HG02970 (cell line): Measurements from ENCODE around the gene PACS2.

ENCODE experiments used
- ATAC-seq: cut with Tn5 transposase; IDR thresholded peaks from one replicate; pipeline ENCODE4 v1.9.1; 2021; ENCODE audit warnings: mild to moderate bottlenecking, moderate library complexity, moderate number of reproducible peaks; ENCODE audit not compliant: unreplicated experiment, low FRiP score

PACS2 gene

GRCh38 chr14:105365681-105366080 lies 51.1 kb downstream of the PACS2 start:
- no peak for ATAC-seq

GRCh38 chr14:105366386-105367074 lies 52.0 kb downstream of the PACS2 start:
- ATAC-seq: no peak

DNA sequence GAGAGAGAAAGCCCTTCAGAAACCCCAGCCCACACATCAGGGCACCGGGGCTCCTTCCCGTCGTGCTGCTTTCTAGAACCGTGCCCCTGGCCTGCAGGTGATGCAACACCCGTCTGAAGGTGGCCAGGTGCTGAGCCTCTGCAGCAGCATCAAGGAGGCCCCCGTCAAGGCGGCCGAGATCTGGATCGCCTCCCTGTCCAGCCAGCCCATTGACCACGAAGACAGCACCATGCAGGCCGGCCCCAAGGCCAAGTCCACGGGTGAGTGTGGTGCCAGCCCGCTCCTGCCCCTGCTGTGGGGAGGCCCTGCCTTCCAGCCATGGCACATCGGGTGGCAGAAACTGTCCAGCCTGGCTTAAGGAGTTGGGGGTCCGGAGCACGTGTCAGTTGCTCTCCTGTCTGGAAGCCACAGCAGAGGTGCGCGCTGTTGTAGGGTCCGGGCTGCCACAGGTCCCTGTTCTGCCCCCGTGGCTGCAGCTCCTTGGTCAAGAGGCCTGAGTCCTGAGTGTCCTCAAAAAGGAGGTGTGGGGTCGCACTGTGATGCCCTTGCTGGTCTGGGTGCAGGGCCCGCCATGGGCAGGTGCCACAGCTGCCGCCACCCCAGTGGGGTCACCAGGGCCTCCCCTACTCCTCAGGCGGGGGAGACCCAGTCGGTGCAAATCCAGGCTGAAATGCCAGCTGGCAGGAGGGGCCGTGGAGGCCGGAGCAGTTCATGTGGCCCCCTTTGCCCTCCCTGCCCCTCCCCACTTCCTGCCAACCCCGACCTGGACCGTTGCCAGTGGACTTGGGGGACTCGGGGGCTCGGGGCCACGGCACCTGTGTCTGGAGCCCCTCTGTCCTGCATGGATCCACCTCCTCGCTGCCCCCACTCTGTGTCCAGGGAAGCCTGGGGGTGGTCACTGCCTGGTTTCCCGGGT lies 52.8 kb downstream of the PACS2 start:
- ATAC-seq: no peak

DNA sequence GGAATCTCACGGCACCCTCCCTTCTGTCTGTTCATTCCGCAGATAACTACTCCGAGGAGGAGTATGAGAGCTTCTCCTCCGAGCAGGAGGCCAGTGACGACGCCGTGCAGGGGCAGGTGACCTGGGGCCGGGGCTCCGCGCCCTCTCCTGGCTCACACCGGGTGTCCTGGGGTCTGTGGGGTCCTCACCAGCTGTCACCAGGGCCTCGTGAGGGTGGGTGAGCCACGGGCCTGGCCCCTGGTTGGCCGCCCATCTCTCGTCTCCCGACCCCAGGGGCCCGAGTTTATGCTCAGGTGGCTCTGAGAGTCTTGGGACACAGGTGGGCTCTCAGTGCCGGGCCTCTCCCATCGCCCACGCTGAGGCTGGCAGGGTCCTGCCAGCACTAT lies 53.5 kb downstream of the PACS2 start:
- ATAC-seq: no peak

DNA sequence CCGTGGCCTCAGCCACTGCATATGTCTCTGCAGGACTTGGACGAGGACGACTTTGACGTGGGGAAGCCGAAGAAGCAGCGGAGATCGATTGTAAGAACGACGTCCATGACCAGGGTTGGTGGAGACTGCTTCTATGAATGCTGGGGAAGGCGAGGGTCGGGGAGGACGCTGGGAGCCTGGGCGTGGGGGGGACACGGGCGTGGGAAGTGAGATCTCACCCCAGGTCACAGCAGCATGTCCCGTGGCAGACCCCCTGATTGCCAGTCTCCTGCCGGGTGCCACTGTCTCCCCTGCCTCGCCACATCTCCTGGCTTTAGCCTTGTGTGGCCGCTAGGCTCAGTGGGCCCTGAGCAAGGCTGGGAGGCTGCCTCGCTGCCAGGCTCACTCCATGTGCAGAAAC lies 53.9 kb downstream of the PACS2 start:
- no peak for ATAC-seq

DNA sequence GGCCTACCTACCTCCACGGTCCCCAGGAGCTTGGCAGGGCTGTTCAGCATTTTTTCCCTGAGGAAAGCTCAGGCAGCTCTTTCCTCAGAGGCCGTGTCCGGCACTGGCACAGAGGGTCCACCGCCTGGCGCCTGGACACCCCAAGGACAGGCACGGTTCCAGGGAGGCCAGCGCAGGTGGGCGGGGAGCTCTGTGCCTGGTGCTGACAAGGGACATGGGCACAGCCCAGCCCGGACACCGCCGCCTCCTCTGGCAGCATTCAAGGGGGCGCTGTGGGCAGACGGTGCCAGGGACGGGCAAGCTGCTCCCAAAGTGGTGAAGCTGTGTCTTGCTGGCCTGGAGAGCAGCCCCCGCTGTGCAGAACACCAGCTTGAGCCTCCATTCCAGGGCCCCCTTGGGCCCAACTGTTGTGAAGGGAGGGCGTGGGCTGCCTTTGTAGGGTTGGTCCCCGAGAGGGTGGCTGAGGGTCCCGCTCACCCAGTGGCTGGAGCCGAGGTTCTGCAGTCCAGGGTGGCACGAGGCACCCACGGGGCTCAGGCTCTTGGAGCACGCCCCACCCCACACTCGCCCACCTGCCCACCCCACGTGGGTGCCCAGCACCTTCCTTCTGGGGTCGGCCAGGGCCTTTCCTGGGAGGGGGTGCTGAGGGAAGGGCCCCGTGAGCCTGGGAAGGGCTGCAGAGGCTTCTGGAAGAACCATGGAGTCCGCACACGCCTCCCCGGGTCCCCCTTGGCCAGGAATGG lies 54.5 kb downstream of the PACS2 start:
- no peak for ATAC-seq

DNA sequence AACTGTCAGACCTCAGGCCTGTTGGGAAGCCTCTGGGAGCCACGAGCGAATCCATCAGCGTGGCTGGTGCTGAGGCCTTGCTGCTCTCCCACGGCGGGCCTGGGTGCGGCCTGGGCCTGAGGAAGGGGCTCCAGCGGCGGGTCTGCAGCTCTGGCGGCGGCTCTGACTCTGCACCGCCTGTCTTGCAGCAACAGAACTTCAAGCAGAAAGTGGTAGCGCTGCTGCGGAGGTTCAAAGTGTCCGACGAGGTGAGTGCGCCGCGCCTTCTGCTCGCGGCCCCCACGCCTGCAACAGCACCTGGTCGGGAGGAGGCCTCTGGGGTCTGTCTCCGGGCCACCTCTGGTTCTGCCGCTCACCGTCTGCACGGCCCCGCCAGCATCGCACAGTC lies 55.1 kb downstream of the PACS2 start:
- ATAC-seq: no peak

DNA sequence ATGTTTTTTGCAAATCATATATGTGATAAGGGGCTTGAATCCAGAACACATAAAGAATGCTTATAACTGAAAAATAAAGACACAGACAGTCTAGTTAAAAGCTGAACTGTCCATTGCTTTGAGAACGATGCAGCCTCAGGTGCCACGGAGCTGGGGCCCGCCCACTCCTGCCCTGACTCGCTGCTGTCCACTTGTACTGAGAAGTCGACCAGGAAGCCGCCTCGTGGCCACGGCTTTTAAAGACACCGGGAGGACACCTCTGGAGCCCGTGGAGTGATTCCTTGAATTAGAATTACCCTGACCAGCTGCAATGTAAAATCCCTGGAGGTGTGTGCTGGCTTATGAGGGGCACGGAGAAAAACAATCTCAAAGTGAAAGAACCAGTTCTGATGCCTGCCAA lies 59.8 kb downstream of the PACS2 start:
- no peak for ATAC-seq

- no peak for ATAC-seq
Observed at GRCh38 chr14:105375635-105376057, 61.1 kb downstream of the PACS2 start.

DNA sequence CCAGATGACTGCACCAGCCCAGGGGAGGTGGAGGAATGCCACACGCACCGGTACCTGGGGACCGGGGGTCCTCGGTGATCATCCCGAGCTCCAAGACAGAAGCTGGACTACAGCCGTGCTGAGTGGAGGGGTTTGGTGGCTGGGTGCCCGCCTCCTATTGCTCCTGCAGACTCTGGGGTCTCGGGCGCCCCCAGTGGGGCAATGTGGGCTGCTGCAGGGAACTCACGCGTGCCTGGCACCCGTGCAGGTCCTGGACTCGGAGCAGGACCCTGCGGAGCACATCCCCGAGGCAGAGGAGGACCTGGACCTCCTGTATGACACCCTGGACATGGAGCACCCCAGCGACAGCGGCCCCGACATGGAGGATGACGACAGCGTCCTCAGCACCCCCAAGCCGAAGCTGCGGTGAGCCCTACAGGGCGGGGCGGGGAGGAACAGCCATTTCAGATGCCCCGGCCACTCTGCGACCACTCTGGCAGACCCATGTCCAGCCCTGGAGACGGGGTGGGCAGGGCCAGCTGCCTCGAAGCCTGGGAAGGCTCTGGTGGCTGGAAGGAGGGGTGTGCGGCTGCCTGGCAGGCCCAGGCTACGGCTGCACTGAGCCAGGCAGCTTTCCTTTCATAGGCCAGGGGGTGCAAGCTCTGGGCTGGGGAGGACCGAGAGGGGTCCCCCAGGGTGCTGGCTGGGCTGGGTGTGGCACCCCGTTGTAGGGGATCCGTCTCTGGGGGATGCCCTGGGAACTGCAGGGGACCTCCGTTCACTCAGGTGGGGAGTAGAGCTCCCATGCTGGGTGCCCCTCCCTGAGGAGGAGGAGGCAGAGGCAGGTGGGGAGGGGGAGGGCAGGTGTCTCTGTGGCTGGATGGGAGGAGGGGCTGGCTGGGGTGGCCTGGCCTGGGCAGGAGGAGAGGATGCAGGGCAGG lies 62.2 kb downstream of the PACS2 start:
- ATAC-seq: no peak

DNA sequence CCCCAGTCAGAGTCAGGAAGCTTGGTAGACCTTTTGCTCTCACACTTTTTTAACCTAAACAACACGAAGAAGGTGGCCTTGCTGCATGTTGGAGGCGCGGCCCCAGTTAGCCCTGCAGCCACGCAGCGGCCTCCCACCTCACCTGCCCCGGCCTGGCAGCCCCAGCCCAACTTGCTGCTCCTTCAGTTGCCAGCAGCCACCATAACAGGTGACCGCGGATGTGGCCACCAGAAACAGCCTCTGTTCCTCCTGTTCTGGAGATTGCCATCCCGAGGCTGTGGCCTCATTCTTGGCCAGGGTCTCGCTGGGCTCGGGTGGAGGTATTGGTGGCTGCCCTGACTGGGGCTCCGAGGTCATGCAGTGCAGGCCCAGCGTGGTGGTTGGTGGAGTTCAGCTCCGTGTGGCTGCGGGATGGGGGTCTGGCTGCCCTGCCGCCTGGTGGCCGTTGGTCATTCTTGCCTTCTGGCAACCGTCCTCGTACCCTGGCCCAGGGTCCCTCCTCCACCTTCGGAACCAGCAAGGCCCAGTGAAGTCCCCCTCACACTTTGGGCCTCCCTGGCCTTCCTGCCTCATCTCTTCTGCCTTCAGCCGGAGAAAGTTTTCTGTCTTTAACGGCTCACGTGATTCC lies 63.1 kb downstream of the PACS2 start:
- ATAC-seq: no peak

GRCh38 chr14:105378199-105378598 lies 63.7 kb downstream of the PACS2 start:
- no peak for ATAC-seq

DNA sequence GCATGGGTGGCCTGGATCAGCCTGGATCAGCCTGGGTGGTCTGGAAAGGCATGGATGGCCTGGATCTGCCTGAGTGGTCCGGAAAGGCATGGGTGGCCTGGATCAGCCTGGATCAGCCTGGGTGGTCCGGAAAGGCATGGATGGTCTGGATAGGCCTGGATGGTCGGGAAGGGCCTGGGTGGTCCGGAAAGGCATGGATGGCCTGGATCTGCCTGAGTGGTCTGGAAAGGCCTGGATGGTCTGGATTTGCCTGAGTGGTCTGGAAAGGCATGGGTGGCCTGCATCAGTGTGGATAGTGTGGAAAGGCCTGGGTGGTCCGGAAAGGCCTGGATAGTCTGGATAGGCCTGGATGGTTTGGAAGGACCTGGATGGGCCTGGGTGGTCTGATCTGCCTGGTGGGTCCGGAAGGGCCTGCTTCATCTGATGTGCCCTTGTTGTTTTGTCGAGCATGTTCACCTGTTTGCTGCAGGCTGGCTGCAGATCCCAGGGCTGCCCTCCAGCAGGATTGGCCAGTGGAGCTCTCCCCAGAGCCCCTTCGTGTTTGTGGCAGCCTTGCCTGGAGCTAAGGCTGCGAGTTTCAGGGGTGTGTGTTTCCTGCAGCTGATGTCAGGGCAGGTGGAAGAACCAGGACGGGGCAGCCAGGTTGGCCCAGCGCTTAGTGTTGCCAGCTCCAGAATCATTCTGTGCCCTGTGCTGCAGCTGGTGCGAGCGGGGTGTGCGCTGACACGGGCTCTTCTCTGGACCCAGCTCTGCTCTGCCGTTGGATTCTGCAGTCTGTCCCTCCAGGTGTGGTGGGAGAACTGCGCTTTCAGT lies 64.5 kb downstream of the PACS2 start:
- no peak for ATAC-seq

GRCh38 chr14:105379946-105380345 lies 65.4 kb downstream of the PACS2 start:
- no peak for ATAC-seq

DNA sequence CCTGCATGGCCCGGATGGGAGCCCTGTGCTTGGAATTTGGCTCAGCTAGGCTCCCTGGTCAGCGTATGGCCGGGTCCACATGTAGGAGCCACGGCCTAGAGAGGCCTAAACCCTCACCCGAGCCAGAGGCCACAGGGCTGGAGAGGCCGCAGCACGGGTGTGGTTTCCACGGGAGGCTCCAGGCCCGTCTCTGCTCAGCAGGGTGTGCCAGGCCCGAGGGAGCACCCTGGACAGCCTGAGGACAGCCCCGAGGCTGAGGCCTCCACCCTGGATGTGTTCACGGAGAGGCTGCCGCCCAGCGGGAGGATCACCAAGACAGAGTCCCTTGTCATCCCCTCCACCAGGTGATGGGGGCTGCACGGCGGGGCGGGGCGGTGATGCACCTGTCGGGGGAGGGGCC lies 66.2 kb downstream of the PACS2 start:
- no peak for ATAC-seq

- no peak for ATAC-seq
Observed at GRCh38 chr14:105381446-105382342, 67.1 kb downstream of the PACS2 start.

DNA sequence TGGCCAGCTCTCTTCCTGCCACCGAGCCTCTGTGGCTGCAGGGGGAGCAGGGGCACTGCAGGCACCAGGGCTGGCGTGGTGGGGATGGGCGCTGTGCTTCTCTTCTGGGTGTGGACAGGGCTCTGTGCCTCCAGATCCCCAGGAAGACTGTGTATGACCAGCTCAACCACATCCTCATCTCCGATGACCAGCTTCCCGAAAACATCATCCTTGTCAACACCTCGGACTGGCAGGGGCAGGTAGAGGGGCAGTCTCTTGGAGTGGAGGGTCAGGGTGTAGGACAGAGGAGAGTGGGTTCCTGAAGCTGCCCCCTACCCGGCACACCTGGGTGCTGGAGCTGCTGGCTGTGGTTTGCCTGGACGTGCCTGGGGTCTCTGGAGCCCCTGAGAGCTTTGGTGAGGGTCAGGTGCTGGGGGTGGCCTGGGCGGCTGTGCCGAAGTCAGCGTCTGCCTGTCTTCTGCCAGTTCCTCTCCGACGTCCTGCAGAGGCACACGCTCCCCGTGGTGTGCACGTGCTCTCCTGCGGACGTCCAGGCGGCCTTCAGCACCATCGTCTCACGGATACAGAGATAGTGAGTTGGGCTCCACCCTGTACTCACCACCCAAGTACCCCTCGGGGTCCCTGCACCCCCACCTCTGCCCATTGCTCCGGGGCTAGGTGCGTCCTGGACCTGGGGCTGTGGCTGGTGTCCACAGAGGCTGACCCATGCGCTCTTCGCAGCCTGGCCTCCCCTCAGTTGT lies 68.0 kb downstream of the PACS2 start:
- no peak for ATAC-seq
